HUES64 (cell line): ENCODE measurements around the gene PCSK5.
"Not testable (repeated sequence)": the region's sequence is repeated elsewhere in the genome, so short reads cannot be mapped to it uniquely, and the experiment has no call there.

Experiments
- H3K27ac ChIP-seq: 2 replicates; pipeline ENCODE4 v1.7.0; 2013; ENCODE audit warnings: low read depth, low read length, inconsistent platforms
- H3K27me3 ChIP-seq: 2 replicates; pipeline ENCODE4 v1.6.1; 2013; ENCODE audit warnings: mild to moderate bottlenecking, low read length; ENCODE audit not compliant: insufficient read depth
- H3K36me3 ChIP-seq: 2 replicates; pipeline ENCODE4 v1.6.1; 2013; ENCODE audit warnings: mild to moderate bottlenecking, low read length; ENCODE audit not compliant: insufficient read depth
- H3K4me1 ChIP-seq: 2 replicates; pipeline ENCODE4 v1.6.1; 2013; ENCODE audit warnings: mild to moderate bottlenecking, low read length, moderate library complexity; ENCODE audit not compliant: insufficient read depth
- H3K4me3 ChIP-seq: 2 replicates; pipeline ENCODE4 v1.5.1; 2013; ENCODE audit warnings: mild to moderate bottlenecking, low read length, moderate library complexity
- H3K9ac ChIP-seq: 2 replicates; pipeline ENCODE4 v1.6.1; 2013; ENCODE audit warnings: mild to moderate bottlenecking, low read depth, low read length
- H3K9me3 ChIP-seq: 2 replicates; pipeline ENCODE4 v1.6.1; 2013; ENCODE audit warnings: low read depth, low read length; ENCODE audit not compliant: insufficient read depth
- WGBS: fragments of 150-250, 120-280 bp; methylation state at CpG from one replicate; pipeline ENCODE4 v1.1.7; 2013; ENCODE audit warnings: missing lambda C conversion rate; 5-methylcytosine and 5-hydroxymethylcytosine counted together

PCSK5 gene

DNA sequence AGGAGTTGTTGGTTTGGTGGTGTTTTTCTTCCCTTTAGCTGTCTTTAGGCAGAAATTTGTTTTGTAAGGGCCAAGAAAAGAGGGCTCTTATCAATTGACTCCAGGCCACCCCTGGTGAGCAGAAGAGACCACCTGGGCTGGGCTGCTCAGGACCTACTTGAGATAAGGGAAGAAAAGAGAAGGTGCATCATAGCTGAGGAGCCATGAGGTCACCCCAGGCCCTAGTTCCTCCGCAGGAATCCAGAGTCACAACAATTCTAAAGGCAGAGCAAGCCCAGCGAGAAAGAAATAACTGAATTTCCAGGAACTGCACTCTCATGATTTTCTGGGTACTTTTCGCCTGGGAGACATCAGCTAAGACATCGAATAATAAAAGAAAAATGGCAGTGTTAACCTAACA is 468.9 kb downstream of the PCSK5 start:
- Histone ChIP-seq H3K27ac (no peak overlapping the region), H3K27me3 (no peaks in the 10 kb centered on the region), H3K9ac (no peak overlapping the region), H3K4me3 (no peak overlapping the region), H3K36me3 (no peaks in the 10 kb centered on the region), H3K9me3 (no peaks in the 10 kb centered on the region), H3K4me1 (0 out of 2 replicates have a peak, but pooled peaks cover 1% of the 10 kb centered on the region)
- 93% methylated on average over 4 of the region's 4 CpGs for WGBS

DNA sequence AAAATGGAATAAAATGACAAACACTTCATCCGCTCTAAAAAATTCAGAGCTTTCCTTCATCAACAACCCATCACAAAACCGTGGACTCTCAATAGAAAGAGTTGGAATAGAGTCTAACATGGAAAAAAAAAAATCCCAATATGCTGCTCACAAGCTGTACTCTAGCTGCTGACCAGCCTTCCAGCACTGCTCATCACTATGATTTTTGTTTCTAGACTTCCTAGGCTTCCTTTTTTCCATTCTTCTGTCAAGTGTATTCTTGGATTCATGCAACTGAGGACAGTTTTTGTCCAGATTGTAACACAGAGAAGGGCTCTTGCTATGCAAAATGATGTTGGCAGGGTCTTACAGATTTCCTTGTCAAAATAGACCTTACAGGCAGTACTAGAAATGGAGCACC is 469.3 kb downstream of the PCSK5 start:
- Histone ChIP-seq H3K27ac (no peak overlapping the region), H3K4me1 (0 out of 2 replicates have a peak, but pooled peaks cover 5% of the 10 kb centered on the region), H3K36me3 (no peaks in the 10 kb centered on the region), H3K9me3 (no peaks in the 10 kb centered on the region), H3K27me3 (no peaks in the 10 kb centered on the region), H3K4me3 (no peak overlapping the region), H3K9ac (no peak overlapping the region)
- WGBS, result 95% methylated on average over 2 of the region's 2 CpGs

DNA sequence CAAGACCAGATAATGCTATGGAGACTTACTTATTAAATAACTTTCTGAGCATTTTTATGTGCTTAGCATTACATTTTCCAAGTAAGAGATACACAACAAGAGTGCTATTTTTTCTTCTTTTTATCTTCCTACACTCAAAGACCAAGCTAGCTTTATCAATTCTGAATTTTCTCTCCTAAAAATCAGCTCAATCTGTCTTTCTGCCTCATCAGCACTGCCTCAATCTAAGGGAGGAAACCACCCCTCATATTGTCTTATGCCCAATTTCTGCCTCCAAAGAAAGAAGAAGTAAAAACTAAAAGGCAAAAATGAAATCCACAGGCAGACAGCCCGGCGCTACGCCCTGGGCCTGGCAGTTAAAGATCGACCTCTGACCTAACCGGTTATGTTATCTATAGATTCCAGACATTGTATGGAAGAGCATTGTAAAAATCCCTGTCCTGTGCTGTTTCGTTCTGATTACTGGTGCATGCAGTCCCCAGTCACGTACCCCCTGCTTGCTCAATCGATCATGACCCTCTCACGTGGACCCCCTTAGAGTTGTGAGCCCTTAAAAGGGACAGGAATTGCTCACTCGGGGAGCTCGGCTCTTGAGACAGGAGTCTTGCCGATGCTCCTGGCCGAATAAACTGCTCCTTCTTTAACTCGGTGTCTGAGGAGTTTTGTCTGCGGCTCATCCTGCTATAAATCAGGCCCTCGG is 472.0 kb downstream of the PCSK5 start:
- not testable (repeated sequence) for H3K27me3 ChIP-seq, H3K27ac ChIP-seq, H3K9ac ChIP-seq, H3K36me3 ChIP-seq, H3K9me3 ChIP-seq, H3K4me3 ChIP-seq
- H3K4me1 ChIP-seq, result peaks cover 12% of the 10 kb centered on the region; the same call in 1 of the 2 replicates
- 94% methylated on average over 16 of the region's 16 CpGs for WGBS

DNA sequence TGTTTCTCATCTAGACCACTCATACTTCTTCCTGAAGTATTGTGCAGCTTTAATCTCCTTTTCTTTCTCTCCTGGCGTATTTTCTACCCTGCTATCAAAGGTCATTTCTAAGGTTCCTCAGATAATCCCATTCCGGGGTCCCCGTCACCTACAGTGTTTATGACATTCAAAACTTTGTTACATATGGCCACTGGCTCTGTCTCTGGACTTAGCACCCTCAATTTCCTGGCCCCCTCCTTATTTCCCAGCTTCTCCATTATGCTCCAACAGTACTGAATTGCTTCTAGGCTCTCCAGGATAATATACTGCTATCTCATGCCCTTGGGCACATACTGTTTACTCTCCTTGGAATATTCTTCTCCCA is 472.5 kb downstream of the PCSK5 start:
- Histone ChIP-seq H3K4me3 (no peak overlapping the region), H3K9me3 (no peaks in the 10 kb centered on the region), H3K36me3 (no peaks in the 10 kb centered on the region), H3K9ac (no peak overlapping the region), H3K27me3 (no peaks in the 10 kb centered on the region), H3K4me1 (peaks cover 12% of the 10 kb centered on the region; the same call in 1 of the 2 replicates), H3K27ac (no peak overlapping the region)
- 91% methylated on average over 3 of the region's 3 CpGs for WGBS

GRCh38 chr9:76365028-76365427 is 474.6 kb downstream of the PCSK5 start:
- Histone ChIP-seq H3K36me3 (no peaks in the 10 kb centered on the region), H3K27ac (no peak overlapping the region), H3K27me3 (no peaks in the 10 kb centered on the region), H3K9ac (no peak overlapping the region), H3K4me3 (no peak overlapping the region), H3K9me3 (no peaks in the 10 kb centered on the region), H3K4me1 (peaks cover 12% of the 10 kb centered on the region; the same call in 1 of the 2 replicates)
- 71% methylated on average over 1 of the region's 1 CpG for WGBS

GRCh38 chr9:76366275-76366674 is 475.8 kb downstream of the PCSK5 start:
- H3K36me3 ChIP-seq, result no peaks in the 10 kb centered on the region
- 92% methylated on average over 2 of the region's 4 CpGs for WGBS
- H3K9ac ChIP-seq, result no peak overlapping the region
- H3K9me3 ChIP-seq, result no peaks in the 10 kb centered on the region
- H3K27ac ChIP-seq, result no peak overlapping the region
- no peak overlapping the region for H3K4me3 ChIP-seq
- peaks cover 12% of the 10 kb centered on the region; the same call in 1 of the 2 replicates for H3K4me1 ChIP-seq
- H3K27me3 ChIP-seq, result no peaks in the 10 kb centered on the region

DNA sequence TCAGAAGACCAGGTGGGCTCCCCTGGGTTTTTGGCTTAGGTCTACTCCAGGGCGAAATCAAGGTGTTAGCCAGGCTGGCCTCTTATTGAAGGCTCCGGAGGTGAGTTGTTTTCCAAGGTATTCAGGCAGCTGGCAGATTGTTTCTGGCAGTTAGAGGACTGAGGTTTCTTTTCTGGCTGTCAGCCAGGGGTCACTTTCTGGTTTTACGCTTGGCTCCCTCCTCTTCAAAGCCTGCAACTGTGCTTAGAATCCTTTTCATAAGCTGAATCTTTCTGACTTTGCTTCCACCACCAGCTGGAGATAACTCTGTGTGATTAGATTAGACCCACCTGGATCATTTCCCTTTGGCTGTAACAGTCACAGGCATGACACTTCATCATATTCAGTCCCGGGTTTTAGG is 479.1 kb downstream of the PCSK5 start:
- H3K27ac ChIP-seq, result no peak overlapping the region
- no peaks in the 10 kb centered on the region for H3K36me3 ChIP-seq
- peaks cover 16% of the 10 kb centered on the region; the same call in 1 of the 2 replicates for H3K4me1 ChIP-seq
- WGBS, result 84% methylated on average over 4 of the region's 4 CpGs
- H3K27me3 ChIP-seq, result no peaks in the 10 kb centered on the region
- H3K4me3 ChIP-seq, result no peak overlapping the region
- H3K9me3 ChIP-seq, result no peaks in the 10 kb centered on the region
- H3K9ac ChIP-seq, result no peak overlapping the region

DNA sequence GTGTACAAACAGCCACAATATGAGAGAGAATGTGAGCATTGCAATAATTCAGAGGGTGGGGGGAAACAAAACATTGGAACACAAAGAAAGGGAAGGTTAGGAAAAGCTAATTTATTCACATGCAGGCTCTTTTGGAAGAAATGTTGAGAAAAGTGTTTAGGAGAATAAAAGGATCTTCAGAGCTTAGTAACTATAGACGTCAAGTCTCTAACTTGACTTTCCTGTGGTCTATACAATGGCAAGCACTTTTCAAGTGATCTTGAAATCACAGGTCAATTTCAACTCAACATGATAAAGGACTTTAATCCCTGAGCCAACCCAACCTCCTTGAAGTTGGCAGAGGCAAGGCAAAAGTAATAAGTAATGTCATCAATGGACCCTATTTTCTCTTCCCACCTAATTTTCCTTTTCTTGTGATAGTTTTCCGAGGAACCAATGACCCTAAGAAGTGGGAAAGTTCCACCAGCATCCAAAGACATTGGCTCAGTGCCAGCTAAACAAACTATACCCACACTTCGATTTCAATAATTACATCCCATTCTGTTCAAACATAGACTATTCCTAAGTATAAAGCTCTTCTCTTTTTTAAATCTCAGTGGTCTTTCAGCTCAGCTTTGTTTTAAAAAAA is 480.0 kb downstream of the PCSK5 start:
- Histone ChIP-seq H3K27me3 (no peaks in the 10 kb centered on the region), H3K36me3 (no peaks in the 10 kb centered on the region), H3K27ac (no peak overlapping the region), H3K9me3 (no peaks in the 10 kb centered on the region), H3K4me1 (peaks cover 15% of the 10 kb centered on the region), H3K4me3 (no peak overlapping the region), H3K9ac (no peak overlapping the region)
- 86% methylated on average over 3 of the region's 3 CpGs for WGBS

GRCh38 chr9:76371901-76372300 is 481.4 kb downstream of the PCSK5 start:
- Histone ChIP-seq H3K27ac (no peak overlapping the region), H3K4me3 (no peak overlapping the region), H3K9ac (no peak overlapping the region), H3K9me3 (no peaks in the 10 kb centered on the region), H3K27me3 (no peaks in the 10 kb centered on the region), H3K36me3 (no peaks in the 10 kb centered on the region), H3K4me1 (peaks cover 15% of the 10 kb centered on the region)
- WGBS, result 81% methylated on average over 1 of the region's 1 CpG

- no peaks in the 10 kb centered on the region for H3K36me3 ChIP-seq
- H3K9me3 ChIP-seq, result no peaks in the 10 kb centered on the region
- no peak overlapping the region for H3K27ac ChIP-seq
- H3K4me1 ChIP-seq, result peaks cover 15% of the 10 kb centered on the region
- H3K4me3 ChIP-seq, result no peak overlapping the region
- no peaks in the 10 kb centered on the region for H3K27me3 ChIP-seq
- H3K9ac ChIP-seq, result no peak overlapping the region
These were observed 481.9 kb downstream of the PCSK5 start for GRCh38 chr9:76372336-76372735.

DNA sequence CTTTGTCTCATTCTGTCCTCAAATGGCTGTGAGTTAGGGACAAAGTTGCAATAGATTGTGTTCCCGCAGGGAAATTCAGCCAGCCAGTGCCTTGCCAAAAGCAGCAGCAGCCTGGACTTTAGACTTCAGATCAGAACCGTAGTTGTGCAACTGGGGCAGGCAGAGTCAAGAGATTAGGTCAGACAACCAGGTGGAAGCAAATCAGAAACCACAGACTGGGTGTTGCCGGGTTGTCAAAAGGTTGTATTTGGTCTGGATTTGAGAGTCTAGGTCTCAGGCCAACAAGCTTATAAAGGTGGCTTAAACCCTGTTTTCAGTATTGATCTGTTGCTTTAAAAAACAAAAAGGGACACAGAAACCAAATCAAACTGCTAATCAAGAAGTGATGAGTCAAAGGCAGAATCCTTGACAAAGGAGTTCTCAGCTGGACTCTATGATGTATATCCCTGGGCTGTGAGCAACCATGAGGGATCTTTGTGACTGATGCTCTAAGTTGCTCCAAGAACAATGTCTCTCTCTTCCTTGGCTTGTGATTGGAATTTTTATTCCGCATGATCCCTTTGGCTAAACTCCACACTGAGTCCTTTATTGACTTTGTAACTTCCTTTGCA is 482.8 kb downstream of the PCSK5 start:
- H3K4me3 ChIP-seq, result no peak overlapping the region
- H3K4me1 ChIP-seq, result peaks cover 15% of the 10 kb centered on the region
- 86% methylated on average over 4 of the region's 4 CpGs for WGBS
- H3K9me3 ChIP-seq, result no peaks in the 10 kb centered on the region
- H3K36me3 ChIP-seq, result no peaks in the 10 kb centered on the region
- H3K27me3 ChIP-seq, result no peaks in the 10 kb centered on the region
- no peak overlapping the region for H3K9ac ChIP-seq
- H3K27ac ChIP-seq, result no peak overlapping the region
